ENCODE measurements around the gene TEAD3. TPM values are rescaled to one million over a fixed set of nuclear protein-coding genes. Genes with fewer than 3 reads are reported as not detected.

The TEAD3 gene
- total RNA-seq, 2 experiments from 2014 or later: not detected

- POLR2A ChIA-PET: no interaction called here
- TF ChIP-seq EZH2phosphoT487 (IDR thresholded peaks at IDR 0.05; ENCODE audit: borderline replicate concordance, low read depth, low read length) (no peak), CTCF (conservative IDR thresholded peaks at IDR 0.05; ENCODE audit: low read length) (no peak)
- H4K20me1 ChIP-seq (ENCODE audit: insufficient read depth, low read length): peaks cover 14% of the 10 kb centered on the region
- no TSS peak for BruUV-seq (replicated peaks)
- no peaks in the 10 kb centered on the region for H3K9me3 ChIP-seq (ENCODE audit: low read length)
- CTCF ChIA-PET (ENCODE audit: unreplicated experiment): no interaction called here
- H3K4me2 ChIP-seq (ENCODE audit: low read length): no peak overlapping the region
- no peaks in the 10 kb centered on the region for H3K9me2 ChIP-seq (ENCODE audit: insufficient read depth, low read length)
- H3K36me3 ChIP-seq (ENCODE audit: insufficient read depth, low read length): peaks cover 83% of the 10 kb centered on the region
- peaks cover 25% of the 10 kb centered on the region for H3K79me2 ChIP-seq (ENCODE audit: insufficient read depth, low read depth, low read length)
- H3K4me3 ChIP-seq (ENCODE audit: low read depth, low read length, poor library complexity, severe bottlenecking): no peak overlapping the region
- intact Hi-C loops (cut with micrococcal nuclease; ENCODE audit: unreplicated experiment): no loop called here
- no peak overlapping the region for H3K27ac ChIP-seq (ENCODE audit: low read depth, low read length, poor library complexity, severe bottlenecking)
- H3K4me1 ChIP-seq (ENCODE audit: insufficient read depth, low read length, poor library complexity, severe bottlenecking): peaks cover 17% of the 10 kb centered on the region
- H2AFZ ChIP-seq (ENCODE audit: low read length): no peak overlapping the region
- no peak for DNase-seq (ENCODE audit: low spot score)
These were observed 31.2 kb downstream of the TEAD3 start for GRCh38 chr6:35465646-35466045.

GRCh38 chr6:35463292-35463691, 33.6 kb downstream of the TEAD3 start:
- TF ChIP-seq CTCF (conservative IDR thresholded peaks at IDR 0.05; ENCODE audit: low read length): no peak
- TF ChIP-seq EZH2phosphoT487 (IDR thresholded peaks at IDR 0.05; ENCODE audit: borderline replicate concordance, low read depth, low read length): no peak
- ChIA-PET POLR2A (interaction anchor here (0.5 to 0.8 kb wide), 2 partner anchors 12 to 155 kb away, joined by 3 read pairs; no protein-coding TSS in a partner anchor), CTCF (ENCODE audit: unreplicated experiment) (interaction anchor here (0.6 kb wide), 1 partner anchor 658 kb away, joined by 4 read pairs; no protein-coding TSS in a partner anchor)
- intact Hi-C loops (cut with micrococcal nuclease; ENCODE audit: unreplicated experiment): no loop called here
- Histone ChIP-seq H2AFZ (ENCODE audit: low read length) (no peak overlapping the region), H3K9me2 (ENCODE audit: insufficient read depth, low read length) (no peaks in the 10 kb centered on the region), H3K4me1 (ENCODE audit: insufficient read depth, low read length, poor library complexity, severe bottlenecking) (peaks cover 8% of the 10 kb centered on the region), H3K4me3 (ENCODE audit: low read depth, low read length, poor library complexity, severe bottlenecking) (no peak overlapping the region), H3K27ac (ENCODE audit: low read depth, low read length, poor library complexity, severe bottlenecking) (no peak overlapping the region), H3K9me3 (ENCODE audit: low read length) (no peaks in the 10 kb centered on the region), H4K20me1 (ENCODE audit: insufficient read depth, low read length) (no peaks in the 10 kb centered on the region), H3K36me3 (ENCODE audit: insufficient read depth, low read length) (peaks cover 82% of the 10 kb centered on the region), H3K4me2 (ENCODE audit: low read length) (no peak overlapping the region), H3K79me2 (ENCODE audit: insufficient read depth, low read depth, low read length) (peaks cover 1% of the 10 kb centered on the region)
- BruUV-seq (replicated peaks): no TSS peak
- no peak for DNase-seq (ENCODE audit: low spot score)

DNA sequence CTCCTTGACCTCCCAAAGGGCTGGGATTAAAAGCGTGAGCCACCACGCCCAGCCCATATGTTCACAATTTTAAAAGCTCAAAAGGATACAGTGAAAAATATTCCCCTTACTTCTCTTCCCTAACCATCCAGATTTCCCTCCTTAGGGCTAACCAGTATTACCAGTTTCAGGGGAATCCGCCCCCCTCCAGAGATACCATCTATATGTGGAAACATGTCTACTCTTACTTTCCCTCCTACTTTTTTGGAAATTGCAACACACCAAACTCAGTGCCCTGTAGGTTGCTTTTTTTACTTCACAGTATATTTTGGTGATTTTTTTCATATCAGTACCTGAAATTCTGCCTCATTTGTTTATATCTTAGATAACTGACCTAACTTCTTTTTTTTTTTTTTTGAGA, 35.6 kb downstream of the TEAD3 start:
- Histone ChIP-seq H3K27ac (ENCODE audit: low read depth, low read length, poor library complexity, severe bottlenecking) (no peak overlapping the region), H3K4me2 (ENCODE audit: low read length) (no peak overlapping the region), H3K4me1 (ENCODE audit: insufficient read depth, low read length, poor library complexity, severe bottlenecking) (peaks cover 7% of the 10 kb centered on the region), H3K36me3 (ENCODE audit: insufficient read depth, low read length) (peaks cover 83% of the 10 kb centered on the region), H2AFZ (ENCODE audit: low read length) (no peak overlapping the region), H3K79me2 (ENCODE audit: insufficient read depth, low read depth, low read length) (no peaks in the 10 kb centered on the region), H3K9me3 (ENCODE audit: low read length) (no peaks in the 10 kb centered on the region), H4K20me1 (ENCODE audit: insufficient read depth, low read length) (no peaks in the 10 kb centered on the region), H3K9me2 (ENCODE audit: insufficient read depth, low read length) (no peaks in the 10 kb centered on the region), H3K4me3 (ENCODE audit: low read depth, low read length, poor library complexity, severe bottlenecking) (no peak overlapping the region)
- ChIA-PET CTCF (ENCODE audit: unreplicated experiment) (no interaction called here), POLR2A (interaction anchor here (0.5 kb wide), 1 partner anchor 96 kb away, joined by 6 read pairs; no protein-coding TSS in a partner anchor)
- DNase-seq (ENCODE audit: low spot score): no peak
- TF ChIP-seq EZH2phosphoT487 (IDR thresholded peaks at IDR 0.05; ENCODE audit: borderline replicate concordance, low read depth, low read length) (no peak), CTCF (conservative IDR thresholded peaks at IDR 0.05; ENCODE audit: low read length) (no peak)
- no TSS peak for BruUV-seq (replicated peaks)
- intact Hi-C loops (cut with micrococcal nuclease; ENCODE audit: unreplicated experiment): no loop called here
